ENCODE results near the gene TUBB4A.

TUBB4A gene

DNA sequence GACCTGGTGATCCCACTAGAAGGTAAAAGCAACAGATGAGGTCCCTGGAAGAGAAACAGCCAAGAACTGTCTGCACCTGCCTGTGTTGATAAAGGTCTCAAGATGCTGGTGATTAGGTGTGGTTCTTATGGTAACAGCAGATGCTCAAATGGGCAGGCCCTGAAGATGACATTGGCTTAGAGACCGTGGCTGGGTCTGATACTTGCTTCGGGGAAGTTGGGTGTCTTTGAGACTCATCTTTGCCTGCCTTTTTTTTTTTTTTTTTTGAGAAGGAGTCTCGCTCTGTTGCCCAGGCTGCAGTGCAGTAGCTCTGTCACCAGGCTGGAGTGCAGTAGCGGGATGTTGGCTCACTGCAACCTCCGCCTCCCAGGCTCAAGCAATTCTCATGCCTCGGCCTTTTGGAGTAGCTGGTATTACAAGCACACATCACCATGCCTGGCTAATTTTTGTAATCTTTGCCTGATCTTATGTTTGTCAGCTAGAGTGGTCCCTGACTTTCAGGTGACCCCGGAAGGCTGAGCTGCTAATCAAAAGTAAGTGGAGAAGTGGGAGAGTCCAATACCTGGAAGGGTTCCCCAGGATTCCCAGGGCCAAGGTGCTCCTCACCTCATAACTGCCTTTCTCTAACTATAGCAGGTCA is 50.4 kb downstream of the TUBB4A start:
- Histone ChIP-seq H2BK120ac (ENCODE audit: low read depth, low read length) (no peak overlapping the region), H3K4me2 (ENCODE audit: insufficient read depth, low read length, poor library complexity, severe bottlenecking) (no peak overlapping the region), H4K8ac (ENCODE audit: low read depth, low read length) (no peak overlapping the region), H3K79me1 (ENCODE audit: low read depth, low read length) (peaks cover 3% of the 10 kb centered on the region), H3K9me3 (replicated peaks in 1 of 2; ENCODE audit: control insufficient read depth in 2 of 2, insufficient read depth in 1 of 2, low read depth in 1 of 2, low read length in 2 of 2) (peaks cover 12 to 22% of the 10 kb centered on the region in 2 donors), H2BK15ac (ENCODE audit: low read length) (no peak overlapping the region), H3K36me3 (replicated peaks in 1 of 2; ENCODE audit: control insufficient read depth in 2 of 2, insufficient read depth in 2 of 2, low read length in 2 of 2) (peaks cover 21 to 57% of the 10 kb centered on the region in 2 donors), H3K9ac (ENCODE audit: low read depth, low read length, poor library complexity) (no peak overlapping the region), H2AFZ (ENCODE audit: low read length) (no peak overlapping the region), H3K14ac (ENCODE audit: low read length) (no peak overlapping the region), H2AK5ac (ENCODE audit: low read depth, low read length) (no peak overlapping the region), H3K23ac (ENCODE audit: low read depth, low read length, poor library complexity) (no peak overlapping the region), H3K4ac (ENCODE audit: low read length) (no peak overlapping the region), H3K27ac (replicated peaks; ENCODE audit: low read length) (no peak overlapping the region), H3K18ac (ENCODE audit: low read length) (no peak overlapping the region), H2BK5ac (ENCODE audit: low read length) (no peak overlapping the region), H3K4me3 (ENCODE audit: low read length in 2 of 2) (no peak overlapping the region), H3K4me1 (ENCODE audit: control insufficient read depth in 2 of 2, insufficient read depth in 1 of 2, low read depth in 1 of 2, low read length in 2 of 2) (no peaks in the 10 kb centered on the region), H3K27me3 (ENCODE audit: control insufficient read depth in 3 of 3, insufficient read depth in 3 of 3, low read depth in 1 of 3, low read length in 3 of 3) (no peaks in the 10 kb centered on the region), H2BK12ac (ENCODE audit: low read length) (no peak overlapping the region), H4K91ac (ENCODE audit: low read depth, low read length, poor library complexity) (no peak overlapping the region)
- WGBS, 2 donors (ENCODE audit: extremely low coverage in 2 of 2, insufficient read length in 2 of 2, insufficient replicate concordance in 1 of 2): no CpG with 5 or more reads among the region's 7 CpGs
- DNase-seq (ENCODE audit: low spot score): no peak

DNA sequence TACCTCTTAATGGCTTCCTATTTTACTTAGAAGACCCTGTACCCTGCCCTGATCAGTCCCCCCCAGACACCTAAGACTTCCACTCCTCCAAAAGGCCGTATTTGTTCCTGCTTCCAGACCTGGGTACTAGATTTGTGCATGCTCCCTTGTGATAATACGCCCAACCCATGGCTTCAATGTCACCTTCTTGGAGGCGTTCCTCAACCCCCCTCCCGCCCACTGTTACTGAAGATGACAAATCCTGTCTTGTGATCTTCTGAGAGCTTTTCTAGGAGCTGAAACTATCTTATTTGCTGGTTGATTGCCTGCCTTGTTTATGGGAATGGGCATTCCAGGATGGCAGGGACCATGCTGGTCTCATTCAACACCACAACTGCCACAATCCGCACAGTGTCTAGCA is 51.9 kb downstream of the TUBB4A start:
- Histone ChIP-seq H3K9me3 (replicated peaks in 1 of 2; ENCODE audit: control insufficient read depth in 2 of 2, insufficient read depth in 1 of 2, low read depth in 1 of 2, low read length in 2 of 2) (peaks cover 12 to 19% of the 10 kb centered on the region in 2 donors), H3K23ac (ENCODE audit: low read depth, low read length, poor library complexity) (no peak overlapping the region), H2BK120ac (ENCODE audit: low read depth, low read length) (no peak overlapping the region), H4K8ac (ENCODE audit: low read depth, low read length) (no peak overlapping the region), H3K36me3 (replicated peaks in 1 of 2; ENCODE audit: control insufficient read depth in 2 of 2, insufficient read depth in 2 of 2, low read length in 2 of 2) (peaks cover 17 to 50% of the 10 kb centered on the region in 2 donors), H3K4me1 (ENCODE audit: control insufficient read depth in 2 of 2, insufficient read depth in 1 of 2, low read depth in 1 of 2, low read length in 2 of 2) (no peaks in the 10 kb centered on the region), H2AFZ (ENCODE audit: low read length) (no peak overlapping the region), H3K27me3 (ENCODE audit: control insufficient read depth in 3 of 3, insufficient read depth in 3 of 3, low read depth in 1 of 3, low read length in 3 of 3) (no peaks in the 10 kb centered on the region), H2BK12ac (ENCODE audit: low read length) (no peak overlapping the region), H4K91ac (ENCODE audit: low read depth, low read length, poor library complexity) (no peak overlapping the region), H3K14ac (ENCODE audit: low read length) (no peak overlapping the region), H3K18ac (ENCODE audit: low read length) (no peak overlapping the region), H3K4me3 (ENCODE audit: low read length in 2 of 2) (no peak overlapping the region), H3K4ac (ENCODE audit: low read length) (no peak overlapping the region), H3K27ac (replicated peaks; ENCODE audit: low read length) (no peak overlapping the region), H3K4me2 (ENCODE audit: insufficient read depth, low read length, poor library complexity, severe bottlenecking) (no peak overlapping the region), H2BK5ac (ENCODE audit: low read length) (no peak overlapping the region), H2BK15ac (ENCODE audit: low read length) (no peak overlapping the region), H3K79me1 (ENCODE audit: low read depth, low read length) (no peaks in the 10 kb centered on the region), H3K9ac (ENCODE audit: low read depth, low read length, poor library complexity) (no peak overlapping the region), H2AK5ac (ENCODE audit: low read depth, low read length) (no peak overlapping the region)
- no CpG with 5 or more reads among the region's 5 CpGs for WGBS, 2 donors (ENCODE audit: extremely low coverage in 2 of 2, insufficient read length in 2 of 2, insufficient replicate concordance in 1 of 2)
- no peak for DNase-seq (ENCODE audit: low spot score)

DNA sequence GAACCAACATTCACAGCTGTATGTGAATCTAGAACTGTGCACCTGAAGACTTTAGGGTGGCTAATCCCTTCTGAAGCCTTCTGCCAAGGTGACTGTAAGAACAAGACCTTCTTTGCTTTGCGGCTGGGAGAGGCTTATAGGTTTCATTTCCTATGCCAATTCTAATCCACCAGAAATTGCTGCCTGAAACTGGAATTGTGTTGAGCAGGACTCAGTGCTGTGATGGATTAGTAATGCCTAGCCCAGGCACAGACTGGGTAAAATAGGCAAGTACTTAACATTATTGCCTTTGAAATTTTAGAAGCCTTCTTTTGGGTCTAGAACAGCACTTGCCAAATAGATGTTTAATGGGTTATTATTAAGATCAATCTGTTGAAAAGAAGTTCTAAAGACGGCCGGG is 54.1 kb downstream of the TUBB4A start:
- no peak overlapping the region for H2BK5ac ChIP-seq (ENCODE audit: low read length)
- no CpG with 5 or more reads among the region's 3 CpGs for whole genome bisulfite sequencing, 2 donors (ENCODE audit: extremely low coverage in 2 of 2, insufficient read length in 2 of 2, insufficient replicate concordance in 1 of 2)
- H3K23ac ChIP-seq (ENCODE audit: low read depth, low read length, poor library complexity): no peak overlapping the region
- no peak overlapping the region for H3K4me3 ChIP-seq (ENCODE audit: low read length in 2 of 2)
- H4K8ac ChIP-seq (ENCODE audit: low read depth, low read length): no peak overlapping the region
- no peaks in the 10 kb centered on the region for H3K4me1 ChIP-seq (ENCODE audit: control insufficient read depth in 2 of 2, insufficient read depth in 1 of 2, low read depth in 1 of 2, low read length in 2 of 2)
- H3K9ac ChIP-seq (ENCODE audit: low read depth, low read length, poor library complexity): no peak overlapping the region
- no peak overlapping the region for H2BK120ac ChIP-seq (ENCODE audit: low read depth, low read length)
- no peak overlapping the region for H2BK15ac ChIP-seq (ENCODE audit: low read length)
- no peak overlapping the region for H3K14ac ChIP-seq (ENCODE audit: low read length)
- H3K27me3 ChIP-seq (ENCODE audit: control insufficient read depth in 3 of 3, insufficient read depth in 3 of 3, low read depth in 1 of 3, low read length in 3 of 3): no peaks in the 10 kb centered on the region
- H2AFZ ChIP-seq (ENCODE audit: low read length): no peak overlapping the region
- no peaks in the 10 kb centered on the region for H3K9me3 ChIP-seq (replicated peaks in 1 of 2; ENCODE audit: control insufficient read depth in 2 of 2, insufficient read depth in 1 of 2, low read depth in 1 of 2, low read length in 2 of 2)
- no peak for DNase-seq (ENCODE audit: low spot score)
- no peak overlapping the region for H3K4me2 ChIP-seq (ENCODE audit: insufficient read depth, low read length, poor library complexity, severe bottlenecking)
- H2BK12ac ChIP-seq (ENCODE audit: low read length): no peak overlapping the region
- no peak overlapping the region for H3K4ac ChIP-seq (ENCODE audit: low read length)
- H3K79me1 ChIP-seq (ENCODE audit: low read depth, low read length): no peaks in the 10 kb centered on the region
- H2AK5ac ChIP-seq (ENCODE audit: low read depth, low read length): no peak overlapping the region
- peaks cover 8 to 29% of the 10 kb centered on the region in 2 donors for H3K36me3 ChIP-seq (replicated peaks in 1 of 2; ENCODE audit: control insufficient read depth in 2 of 2, insufficient read depth in 2 of 2, low read length in 2 of 2)
- no peak overlapping the region for H4K91ac ChIP-seq (ENCODE audit: low read depth, low read length, poor library complexity)
- no peak overlapping the region for H3K18ac ChIP-seq (ENCODE audit: low read length)
- no peak overlapping the region for H3K27ac ChIP-seq (replicated peaks; ENCODE audit: low read length)

DNA sequence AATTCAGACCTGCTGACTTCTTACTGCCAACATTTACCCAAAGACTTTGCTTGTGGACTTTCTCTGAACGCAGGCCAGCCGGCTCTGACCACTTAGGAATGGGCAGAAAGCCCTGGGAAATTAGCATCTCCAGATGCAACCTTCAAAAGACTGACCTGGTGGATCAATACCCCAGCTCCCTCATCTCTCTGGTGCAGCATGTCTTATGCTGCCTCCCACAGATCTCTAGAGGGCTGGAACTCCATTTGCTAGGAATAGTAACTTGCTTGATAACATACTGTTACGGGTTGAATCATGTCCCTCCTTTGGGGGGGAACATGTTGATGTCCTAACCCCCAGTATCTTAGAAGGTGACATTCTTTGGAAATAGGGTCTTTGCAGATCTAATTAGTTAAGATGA is 55.7 kb downstream of the TUBB4A start:
- H4K8ac ChIP-seq (ENCODE audit: low read depth, low read length): no peak overlapping the region
- no peaks in the 10 kb centered on the region for H3K9me3 ChIP-seq (replicated peaks in 1 of 2; ENCODE audit: control insufficient read depth in 2 of 2, insufficient read depth in 1 of 2, low read depth in 1 of 2, low read length in 2 of 2)
- no peak overlapping the region for H3K4ac ChIP-seq (ENCODE audit: low read length)

More for the DNA sequence above, 55.7 kb downstream of the TUBB4A start:
- Histone ChIP-seq H3K4me1 (ENCODE audit: control insufficient read depth in 2 of 2, insufficient read depth in 1 of 2, low read depth in 1 of 2, low read length in 2 of 2) (no peaks in the 10 kb centered on the region), H3K9ac (ENCODE audit: low read depth, low read length, poor library complexity) (no peak overlapping the region), H3K27ac (replicated peaks; ENCODE audit: low read length) (no peak overlapping the region), H2BK15ac (ENCODE audit: low read length) (no peak overlapping the region), H2BK12ac (ENCODE audit: low read length) (no peak overlapping the region), H3K27me3 (ENCODE audit: control insufficient read depth in 3 of 3, insufficient read depth in 3 of 3, low read depth in 1 of 3, low read length in 3 of 3) (no peaks in the 10 kb centered on the region), H3K14ac (ENCODE audit: low read length) (no peak overlapping the region), H4K91ac (ENCODE audit: low read depth, low read length, poor library complexity) (no peak overlapping the region), H3K36me3 (replicated peaks in 1 of 2; ENCODE audit: control insufficient read depth in 2 of 2, insufficient read depth in 2 of 2, low read length in 2 of 2) (peaks cover under 1 to 14% of the 10 kb centered on the region in 2 donors), H2BK120ac (ENCODE audit: low read depth, low read length) (no peak overlapping the region), H3K23ac (ENCODE audit: low read depth, low read length, poor library complexity) (no peak overlapping the region), H2AFZ (ENCODE audit: low read length) (no peak overlapping the region), H3K18ac (ENCODE audit: low read length) (no peak overlapping the region), H3K4me2 (ENCODE audit: insufficient read depth, low read length, poor library complexity, severe bottlenecking) (no peak overlapping the region), H2AK5ac (ENCODE audit: low read depth, low read length) (no peak overlapping the region), H2BK5ac (ENCODE audit: low read length) (no peak overlapping the region), H3K4me3 (ENCODE audit: low read length in 2 of 2) (no peak overlapping the region), H3K79me1 (ENCODE audit: low read depth, low read length) (no peaks in the 10 kb centered on the region)
- no peak for DNase-seq (ENCODE audit: low spot score)
- no CpG with 5 or more reads among the region's 3 CpGs for WGBS, 2 donors (ENCODE audit: extremely low coverage in 2 of 2, insufficient read length in 2 of 2, insufficient replicate concordance in 1 of 2)
